ENCODE data around the gene CYP17A1. TPM values are rescaled to one million over a fixed set of nuclear protein-coding genes. Genes with fewer than 3 reads are reported as not detected.

The CYP17A1 gene
- total and polyA plus RNA-seq, 9 donors: 0.40 to 348 (median 6.3) TPM; not detected in 1

- Histone ChIP-seq H3K4me3 (no peak overlapping the region), H3K9me3 (no peaks in the 10 kb centered on the region), H3K36me3 (no peaks in the 10 kb centered on the region), H3K27ac (no peak overlapping the region), H3K4me1 (ENCODE audit: insufficient read depth) (no peaks in the 10 kb centered on the region), H3K27me3 (no peaks in the 10 kb centered on the region)
- intact Hi-C loops (cut with DNase I): loop anchor here (5.0 to 10.0 kb wide), 6 partner anchors 66 to 413 kb away; partner anchors contain the start of gene RPEL1 (in 1 of the 4)
- DNase-seq: peak in 1 of 5 donors; percentile 15
- TF ChIP-seq EP300 (IDR thresholded peaks at IDR 0.05) (no peak), POLR2A (IDR thresholded peaks at IDR 0.05) (no peak), CTCF (IDR thresholded peaks at IDR 0.05) (no peak)
- WGBS, 3 donors: 59 to 63% (median 59%) methylated on average over 16 of the region's 16 CpGs
Measured at GRCh38 chr10:102831322-102832071, 5.7 kb downstream of the CYP17A1 start.

GRCh38 chr10:102827597-102827975 is 9.6 kb downstream of the CYP17A1 start:
- intact Hi-C loops (cut with DNase I): loop anchor here in 1 of 4 donors (10.0 kb wide), 1 partner anchor 93 kb away; no protein-coding TSS in a partner anchor
- TF ChIP-seq CTCF (IDR thresholded peaks at IDR 0.05) (no peak), POLR2A (IDR thresholded peaks at IDR 0.05) (no peak), EP300 (IDR thresholded peaks at IDR 0.05) (no peak)
- WGBS, 3 donors: 84 to 89% (median 86%) methylated on average over 5 of the region's 5 CpGs
- no peak overlapping the region for H3K4me3 ChIP-seq
- DNase-seq: no peak
- H3K27ac ChIP-seq: no peak overlapping the region
- H3K36me3 ChIP-seq: no peaks in the 10 kb centered on the region
- no peaks in the 10 kb centered on the region for H3K27me3 ChIP-seq
- H3K9me3 ChIP-seq: no peaks in the 10 kb centered on the region
- no peaks in the 10 kb centered on the region for H3K4me1 ChIP-seq (ENCODE audit: insufficient read depth)

GRCh38 chr10:102826148-102826796 is 10.9 kb downstream of the CYP17A1 start:
- intact Hi-C loops (cut with DNase I): loop anchor here in 1 of 4 donors (10.0 kb wide), 1 partner anchor 91 kb away; no protein-coding TSS in a partner anchor
- no peaks in the 10 kb centered on the region for H3K4me1 ChIP-seq (ENCODE audit: insufficient read depth)
- H3K27ac ChIP-seq: no peak overlapping the region
- TF ChIP-seq EP300 (IDR thresholded peaks at IDR 0.05) (no peak), POLR2A (IDR thresholded peaks at IDR 0.05) (no peak), CTCF (IDR thresholded peaks at IDR 0.05) (no peak)
- no peak overlapping the region for H3K4me3 ChIP-seq
- no peaks in the 10 kb centered on the region for H3K9me3 ChIP-seq
- no peaks in the 10 kb centered on the region for H3K27me3 ChIP-seq
- 91 to 94% (median 91%) methylated on average over 9 of the region's 9 CpGs for WGBS, 3 donors
- no peak for DNase-seq
- H3K36me3 ChIP-seq: no peaks in the 10 kb centered on the region

GRCh38 chr10:102824664-102825063 is 12.5 kb downstream of the CYP17A1 start:
- TF ChIP-seq CTCF (IDR thresholded peaks at IDR 0.05): no peak
- no peak for TF ChIP-seq POLR2A (IDR thresholded peaks at IDR 0.05)
- no peak for TF ChIP-seq EP300 (IDR thresholded peaks at IDR 0.05)
- Histone ChIP-seq H3K36me3 (no peaks in the 10 kb centered on the region), H3K9me3 (no peaks in the 10 kb centered on the region), H3K4me3 (no peak overlapping the region), H3K27me3 (no peaks in the 10 kb centered on the region), H3K27ac (no peak overlapping the region), H3K4me1 (ENCODE audit: insufficient read depth) (no peaks in the 10 kb centered on the region)
- WGBS, 3 donors: 89 to 94% (median 91%) methylated on average over 4 of the region's 4 CpGs
- DNase-seq: no peak
- intact Hi-C loops (cut with DNase I): loop anchor here in 1 of 4 donors (10.0 kb wide), 1 partner anchor 90 kb away; no protein-coding TSS in a partner anchor

Data from ovary (tissue), 9 donors.